SH-SY5Y (cell line): Measurements from ENCODE around the gene SOD2.

Source experiments
- GATA2 ChIP-seq: IDR thresholded peaks from 2 replicates; pipeline ENCODE4 v1.6.1; 2011; ENCODE audit warnings: mild to moderate bottlenecking, low read depth, low read length
- GATA3 ChIP-seq: IDR thresholded peaks from 2 replicates; pipeline ENCODE4 v1.6.1; 2011; ENCODE audit warnings: low read depth, mild to moderate bottlenecking, low read length, moderate library complexity

- no peak for TF ChIP-seq GATA3
- no peak for TF ChIP-seq GATA2
Observed at GRCh38 chr6:159742165-159742564, 49.1 kb upstream of the SOD2 start.
